ENCODE measurements around the gene ONECUT3. TPM values are rescaled to one million over a fixed set of nuclear protein-coding genes. Genes with fewer than 3 reads are reported as not detected.
"Not testable (repeated sequence)": the region's sequence is repeated elsewhere in the genome, so short reads cannot be mapped to it uniquely, and the experiment has no call there.

ONECUT3 gene
- total and polyA plus RNA-seq, 4 donors, result not detected

GRCh38 chr19:1758959-1759903 is 5.9 kb downstream of the ONECUT3 start:
- Histone ChIP-seq H3K4me3 (ENCODE audit: low read depth in 1 of 3, low read length in 3 of 3) (no peak overlapping the region), H3K9ac (ENCODE audit: low read depth in 1 of 2, low read length in 2 of 2) (no peak overlapping the region), H3K27me3 (ENCODE audit: control insufficient read depth in 4 of 4, insufficient read depth in 4 of 4, low read length in 3 of 4) (peaks cover 8 to 41% (median 20%) of the 10 kb centered on the region in 4 donors), H3K4me1 (ENCODE audit: control insufficient read depth in 4 of 4, insufficient read depth in 4 of 4, low read length in 3 of 4) (peaks cover 13 to 26% (median 14%) of the 10 kb centered on the region in 4 donors), H3K27ac (ENCODE audit: low read depth in 1 of 2, low read length in 2 of 2) (no peak overlapping the region), H3K36me3 (ENCODE audit: control insufficient read depth in 4 of 4, insufficient read depth in 3 of 4, low read depth in 1 of 4, low read length in 3 of 4) (no peaks in the 10 kb centered on the region), H3K9me3 (ENCODE audit: control insufficient read depth in 4 of 4, low read length in 3 of 4) (no peaks in the 10 kb centered on the region)
- no peak for TF ChIP-seq HNF4A (conservative IDR thresholded peaks at IDR 0.05)
- no peak for TF ChIP-seq GABPA (IDR thresholded peaks at IDR 0.05 in 1 of 2, conservative IDR thresholded peaks at IDR 0.05 in 1 of 2)
- no peak for TF ChIP-seq NR2F2 (IDR thresholded peaks at IDR 0.05)
- no peak for TF ChIP-seq YY1 (IDR thresholded peaks at IDR 0.05)
- no peak for TF ChIP-seq RAD21 (IDR thresholded peaks at IDR 0.05)
- no peak for TF ChIP-seq FOXA2 (IDR thresholded peaks at IDR 0.05)
- no peak for TF ChIP-seq CTCF (IDR thresholded peaks at IDR 0.05; ENCODE audit: low read depth, low read length, missing input control)
- no peak for TF ChIP-seq FOXA1 (IDR thresholded peaks at IDR 0.05)
- no peak for DNase-seq (ENCODE audit: low spot score)
- 39% methylated on average over 16 of the region's 16 CpGs for WGBS

- H3K27me3 ChIP-seq (ENCODE audit: control insufficient read depth in 4 of 4, insufficient read depth in 4 of 4, low read length in 3 of 4), result peaks cover 9 to 35% (median 20%) of the 10 kb centered on the region in 4 donors
- H3K27ac ChIP-seq (ENCODE audit: low read depth in 1 of 2, low read length in 2 of 2), result no peak overlapping the region
- H3K9ac ChIP-seq (ENCODE audit: low read depth in 1 of 2, low read length in 2 of 2), result no peak overlapping the region
- no peaks in the 10 kb centered on the region for H3K9me3 ChIP-seq (ENCODE audit: control insufficient read depth in 4 of 4, low read length in 3 of 4)
- TF ChIP-seq CTCF (IDR thresholded peaks at IDR 0.05; ENCODE audit: low read depth, low read length, missing input control), result no peak
- H3K4me3 ChIP-seq (ENCODE audit: low read depth in 1 of 3, low read length in 3 of 3), result no peak overlapping the region
- no peak for DNase-seq (ENCODE audit: low spot score)
- no peaks in the 10 kb centered on the region for H3K36me3 ChIP-seq (ENCODE audit: control insufficient read depth in 4 of 4, insufficient read depth in 3 of 4, low read depth in 1 of 4, low read length in 3 of 4)
- 25% methylated on average over 17 of the region's 17 CpGs for WGBS
- H3K4me1 ChIP-seq (ENCODE audit: control insufficient read depth in 4 of 4, insufficient read depth in 4 of 4, low read length in 3 of 4), result peaks cover 7 to 20% (median 8%) of the 10 kb centered on the region in 4 donors
Measured at GRCh38 chr19:1760020-1760419, 6.7 kb downstream of the ONECUT3 start.

GRCh38 chr19:1760786-1761527 is 7.7 kb downstream of the ONECUT3 start:
- not testable (repeated sequence) for H3K9me3 ChIP-seq (ENCODE audit: control insufficient read depth in 4 of 4, low read length in 3 of 4); DNase-seq (ENCODE audit: low spot score); H3K9ac ChIP-seq (ENCODE audit: low read depth in 1 of 2, low read length in 2 of 2); H3K36me3 ChIP-seq (ENCODE audit: control insufficient read depth in 4 of 4, insufficient read depth in 3 of 4, low read depth in 1 of 4, low read length in 3 of 4); H3K4me3 ChIP-seq (ENCODE audit: low read depth in 1 of 3, low read length in 3 of 3); H3K27ac ChIP-seq (ENCODE audit: low read depth in 1 of 2, low read length in 2 of 2)
- peaks cover 15 to 33% (median 20%) of the 10 kb centered on the region in 4 donors for H3K27me3 ChIP-seq (ENCODE audit: control insufficient read depth in 4 of 4, insufficient read depth in 4 of 4, low read length in 3 of 4)
- WGBS, result 23% methylated on average over 15 of the region's 15 CpGs
- peaks cover 0 to 11% (median 1%) of the 10 kb centered on the region in 4 donors for H3K4me1 ChIP-seq (ENCODE audit: control insufficient read depth in 4 of 4, insufficient read depth in 4 of 4, low read length in 3 of 4)

All from liver (tissue), 9 donors.